ENCODE measurements around the gene LYRM1.

DNA sequence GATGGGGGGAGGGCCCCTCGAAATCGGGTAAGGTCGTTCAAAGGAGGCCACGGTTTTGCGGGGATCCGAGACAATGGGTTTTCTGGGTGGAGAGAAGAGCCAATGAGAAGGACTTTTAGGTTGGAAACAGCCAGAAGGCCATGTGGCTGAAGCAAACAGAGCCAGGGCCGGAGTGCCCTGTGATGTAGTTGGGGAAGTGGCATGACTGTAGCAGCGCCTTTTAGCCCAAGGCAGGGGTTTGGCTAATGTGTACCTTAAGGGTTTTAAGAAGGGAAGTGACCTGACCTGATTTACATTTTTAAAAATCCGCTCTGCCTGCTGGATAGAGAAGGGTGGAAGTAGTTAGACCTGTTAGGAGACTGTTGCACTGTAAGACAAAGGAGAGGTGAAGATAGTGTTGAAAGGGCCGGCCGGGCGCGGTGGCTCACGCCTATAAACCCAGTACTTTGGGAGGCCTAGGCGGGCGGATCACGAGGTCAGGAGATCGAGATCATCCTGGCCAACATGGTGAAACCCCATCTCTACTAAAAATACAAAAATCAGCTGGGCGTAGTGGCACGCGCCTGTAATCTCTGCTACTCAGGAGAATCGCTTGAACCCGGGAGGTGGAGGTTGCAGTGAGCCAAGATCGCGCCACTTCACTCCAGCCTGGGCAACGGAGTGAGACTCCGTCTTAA lies 1.0 kb downstream of the LYRM1 start:
- TF ChIP-seq, protein P1, sequence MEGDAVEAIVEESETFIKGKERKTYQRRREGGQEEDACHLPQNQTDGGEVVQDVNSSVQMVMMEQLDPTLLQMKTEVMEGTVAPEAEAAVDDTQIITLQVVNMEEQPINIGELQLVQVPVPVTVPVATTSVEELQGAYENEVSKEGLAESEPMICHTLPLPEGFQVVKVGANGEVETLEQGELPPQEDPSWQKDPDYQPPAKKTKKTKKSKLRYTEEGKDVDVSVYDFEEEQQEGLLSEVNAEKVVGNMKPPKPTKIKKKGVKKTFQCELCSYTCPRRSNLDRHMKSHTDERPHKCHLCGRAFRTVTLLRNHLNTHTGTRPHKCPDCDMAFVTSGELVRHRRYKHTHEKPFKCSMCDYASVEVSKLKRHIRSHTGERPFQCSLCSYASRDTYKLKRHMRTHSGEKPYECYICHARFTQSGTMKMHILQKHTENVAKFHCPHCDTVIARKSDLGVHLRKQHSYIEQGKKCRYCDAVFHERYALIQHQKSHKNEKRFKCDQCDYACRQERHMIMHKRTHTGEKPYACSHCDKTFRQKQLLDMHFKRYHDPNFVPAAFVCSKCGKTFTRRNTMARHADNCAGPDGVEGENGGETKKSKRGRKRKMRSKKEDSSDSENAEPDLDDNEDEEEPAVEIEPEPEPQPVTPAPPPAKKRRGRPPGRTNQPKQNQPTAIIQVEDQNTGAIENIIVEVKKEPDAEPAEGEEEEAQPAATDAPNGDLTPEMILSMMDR (IDR thresholded peaks at IDR 0.05; ENCODE audit: low read length): no peak
- no peak for TF ChIP-seq EZH2 (IDR thresholded peaks at IDR 0.05; ENCODE audit: borderline replicate concordance, low read length)
